Thymus (tissue), 11 donors: Measurements from ENCODE around the gene SHISA5. TPM values are rescaled to one million over a fixed set of nuclear protein-coding genes. Genes with fewer than 3 reads are reported as not detected.
"Not testable (repeated sequence)": the region's sequence is repeated elsewhere in the genome, so short reads cannot be mapped to it uniquely, and the experiment has no call there.

Experiments
- DNase-seq, 9 donors: peaks; one replicate each; pipeline ENCODE4 v3.0.0-alpha.2; 2013; ENCODE audit warnings: low spot score in 9 of 9, low read depth in 6 of 9, missing footprints in 1 of 9
- H3K27ac ChIP-seq, 2 donors: one replicate each; pipeline ENCODE4 v1.5.1; 2013; ENCODE audit warnings: control low read depth in 1 of 2, low read depth in 1 of 2, low read length in 1 of 2, mild to moderate bottlenecking in 1 of 2, moderate library complexity in 1 of 2
- H3K27me3 ChIP-seq, 2 donors: one replicate each; pipeline ENCODE4 v1.5.1; 2013; ENCODE audit warnings: low read length in 1 of 2; ENCODE audit not compliant: control insufficient read depth in 2 of 2, insufficient read depth in 1 of 2
- H3K36me3 ChIP-seq, 2 donors: one replicate each; pipeline ENCODE4 v1.5.1; 2013; ENCODE audit warnings: low read length in 1 of 2, mild to moderate bottlenecking in 1 of 2, moderate library complexity in 1 of 2; ENCODE audit not compliant: control insufficient read depth in 2 of 2, insufficient read depth in 2 of 2
- H3K4me1 ChIP-seq, 2 donors: one replicate each; pipeline ENCODE4 v1.5.1; 2013; ENCODE audit warnings: low read length in 2 of 2; ENCODE audit not compliant: control insufficient read depth in 2 of 2, insufficient read depth in 2 of 2
- H3K4me3 ChIP-seq, 2 donors: one replicate each; pipeline ENCODE4 v1.5.1; 2013; ENCODE audit warnings: low read length in 2 of 2, control low read depth in 1 of 2, mild to moderate bottlenecking in 1 of 2
- H3K9me3 ChIP-seq, 2 donors: one replicate each; pipeline ENCODE4 v1.5.1; 2013; ENCODE audit warnings: low read length in 1 of 2, mild to moderate bottlenecking in 1 of 2; ENCODE audit not compliant: control insufficient read depth in 2 of 2, insufficient read depth in 1 of 2
- WGBS: extraction: QIAGEN DNeasy Blood & Tissue Kit; methylation state at CpG from one replicate; pipeline ENCODE4 v1.1.7; 2013; 5-methylcytosine and 5-hydroxymethylcytosine counted together
- polyA plus RNA-seq: library from polyadenylated mRNA; stranded (reverse); fragments of 200-250 nt; gene quantifications from one replicate; pipeline ENCODE4 v1.2.3, GENCODE V29; 2013
- total RNA-seq: library from RNA; stranded (reverse); fragments of 120-200 nt; gene quantifications from one replicate; pipeline ENCODE4 v1.2.4, GENCODE V29; 2013
- donor health status: healthy.

SHISA5 gene
- total and polyA plus RNA-seq, 2 donors = 104 to 115 TPM

- peaks cover 6 to 17% of the 10 kb centered on the region in 2 donors for H3K4me1 ChIP-seq
- DNase-seq = not testable (repeated sequence)
Observed at GRCh38 chr3:48461767-48462166, 42.2 kb downstream of the SHISA5 start.

GRCh38 chr3:48460517-48460902 lies 43.5 kb downstream of the SHISA5 start:
- over 99% methylated on average over 3 of the region's 3 CpGs for WGBS
- Histone ChIP-seq H3K36me3 (peaks cover 45 to 54% of the 10 kb centered on the region in 2 donors), H3K27ac (no peak overlapping the region), H3K9me3 (no peaks in the 10 kb centered on the region), H3K27me3 (no peaks in the 10 kb centered on the region), H3K4me3 (no peak overlapping the region), H3K4me1 (peaks cover 1 to 5% of the 10 kb centered on the region in 2 donors)
- no peak for DNase-seq

More at GRCh38 chr3:48461767-48462166, 42.2 kb downstream of the SHISA5 start:
- H3K27me3 ChIP-seq, H3K4me3 ChIP-seq, H3K9me3 ChIP-seq, H3K27ac ChIP-seq: not testable (repeated sequence)
- H3K36me3 ChIP-seq = peaks cover 38 to 44% of the 10 kb centered on the region in 2 donors
- 96% methylated on average over 7 of the region's 7 CpGs for WGBS

- no peaks in the 10 kb centered on the region for H3K4me1 ChIP-seq
- no peaks in the 10 kb centered on the region for H3K9me3 ChIP-seq
- H3K27ac ChIP-seq = no peak overlapping the region
- WGBS = 97% methylated on average over 7 of the region's 7 CpGs
- no peak overlapping the region for H3K4me3 ChIP-seq
- no peaks in the 10 kb centered on the region for H3K27me3 ChIP-seq
- DNase-seq = no peak
- peaks cover 50 to 59% of the 10 kb centered on the region in 2 donors for H3K36me3 ChIP-seq
Observed at GRCh38 chr3:48459773-48460516, 44.0 kb downstream of the SHISA5 start.

- H3K4me1 ChIP-seq = no peaks in the 10 kb centered on the region
- no peaks in the 10 kb centered on the region for H3K27me3 ChIP-seq
- no peak overlapping the region for H3K4me3 ChIP-seq
- no peaks in the 10 kb centered on the region for H3K9me3 ChIP-seq
- DNase-seq = no peak
- peaks cover 53 to 60% of the 10 kb centered on the region in 2 donors for H3K36me3 ChIP-seq
- over 99% methylated on average over 3 of the region's 3 CpGs for WGBS
- no peak overlapping the region for H3K27ac ChIP-seq
Observed at GRCh38 chr3:48459331-48459730, 44.6 kb downstream of the SHISA5 start.

GRCh38 chr3:48456456-48456855 lies 47.5 kb downstream of the SHISA5 start:
- no peak overlapping the region for H3K27ac ChIP-seq
- no peaks in the 10 kb centered on the region for H3K9me3 ChIP-seq
- no peak overlapping the region for H3K4me3 ChIP-seq
- DNase-seq = no peak
- peaks cover 62 to 86% of the 10 kb centered on the region in 2 donors for H3K36me3 ChIP-seq
- WGBS = 97% methylated on average over 1 of the region's 1 CpG
- no peaks in the 10 kb centered on the region for H3K4me1 ChIP-seq
- H3K27me3 ChIP-seq = no peaks in the 10 kb centered on the region

- H3K4me1 ChIP-seq = peaks cover 6 to 9% of the 10 kb centered on the region in 2 donors
- H3K9me3 ChIP-seq = no peaks in the 10 kb centered on the region
- H3K36me3 ChIP-seq = peaks cover 29 to 44% of the 10 kb centered on the region in 2 donors
- 94% methylated on average over 1 of the region's 1 CpG for WGBS
- no peaks in the 10 kb centered on the region for H3K27me3 ChIP-seq
- no peak overlapping the region for H3K27ac ChIP-seq
- H3K4me3 ChIP-seq = no peak overlapping the region
- DNase-seq = no peak
Observed at GRCh38 chr3:48451270-48451669, 52.7 kb downstream of the SHISA5 start.

GRCh38 chr3:48446425-48447193 lies 57.4 kb downstream of the SHISA5 start, which contains the start of gene ATRIP:
ATRIP (plus strand) TSS chr3:48446737; CDS start chr3:48446846, 109 bp downstream.
- under 1% methylated on average over 91 of the region's 91 CpGs for WGBS
- peaks cover 26 to 29% of the 10 kb centered on the region in 2 donors for H3K36me3 ChIP-seq
- peak within 1 kb of the TSS; percentile 86 to 97 for H3K4me3 ChIP-seq
- H3K9me3 ChIP-seq = no peaks in the 10 kb centered on the region
- DNase-seq = peak in 6 of 9 donors; percentile 53 to 87 (median 70)
- peaks cover 18% of the 10 kb centered on the region in 2 donors for H3K4me1 ChIP-seq
- no peaks in the 10 kb centered on the region for H3K27me3 ChIP-seq
- peak within 1 kb of the TSS; percentile 56 to 78 for H3K27ac ChIP-seq

- H3K4me1 ChIP-seq = peaks cover 22 to 23% of the 10 kb centered on the region in 2 donors
Observed at GRCh38 chr3:48446043-48446424, 57.9 kb downstream of the SHISA5 start.

More at GRCh38 chr3:48446043-48446424, 57.9 kb downstream of the SHISA5 start:
- DNase-seq = no peak
- Histone ChIP-seq H3K27ac (peak overlapping the region; percentile 56 to 78), H3K27me3 (no peaks in the 10 kb centered on the region), H3K9me3 (no peaks in the 10 kb centered on the region), H3K4me3 (peak overlapping the region; percentile 86 to 97), H3K36me3 (peaks cover 28 to 31% of the 10 kb centered on the region in 2 donors)
- WGBS = 19% methylated on average over 6 of the region's 6 CpGs
